GM21515 (cell line): ENCODE results near the gene ARHGAP23.
"Not testable (repeated sequence)": the region's sequence is repeated elsewhere in the genome, so short reads cannot be mapped to it uniquely, and the experiment has no call there.

Experiments used
- ATAC-seq: cut with Tn5 transposase; IDR thresholded peaks from one replicate; pipeline ENCODE4 v1.9.1; 2021; ENCODE audit not compliant: unreplicated experiment

ARHGAP23 gene

GRCh38 chr17:38511150-38512108 lies 83.2 kb downstream of the ARHGAP23 start:
- ATAC-seq: no peak

GRCh38 chr17:38512473-38513058 lies 84.3 kb downstream of the ARHGAP23 start:
- ATAC-seq: no peak

- ATAC-seq: not testable (repeated sequence)
Measured at GRCh38 chr17:38526526-38526925, 98.3 kb downstream of the ARHGAP23 start.

- not testable (repeated sequence) for ATAC-seq
Measured at GRCh38 chr17:38528141-38528540, 99.9 kb downstream of the ARHGAP23 start.

GRCh38 chr17:38530856-38531255 lies 102.6 kb downstream of the ARHGAP23 start:
- ATAC-seq: not testable (repeated sequence)

- not testable (repeated sequence) for ATAC-seq
Measured at GRCh38 chr17:38531761-38532160, 103.5 kb downstream of the ARHGAP23 start.

- ATAC-seq: no peak
Measured at GRCh38 chr17:38532451-38532850, 104.2 kb downstream of the ARHGAP23 start.

- ATAC-seq: no peak
Measured at GRCh38 chr17:38533241-38533640, 105.0 kb downstream of the ARHGAP23 start.

- ATAC-seq: no peak
Measured at GRCh38 chr17:38533866-38534497, 105.7 kb downstream of the ARHGAP23 start.

GRCh38 chr17:38534498-38534885 lies 106.2 kb downstream of the ARHGAP23 start:
- ATAC-seq: no peak

GRCh38 chr17:38535886-38536285 lies 107.6 kb downstream of the ARHGAP23 start:
- no peak for ATAC-seq

GRCh38 chr17:38536661-38537060 lies 108.4 kb downstream of the ARHGAP23 start:
- ATAC-seq: no peak

- ATAC-seq: no peak
Measured at GRCh38 chr17:38538906-38539305, 110.6 kb downstream of the ARHGAP23 start.

- ATAC-seq: no peak
Measured at GRCh38 chr17:38539386-38539785, 111.1 kb downstream of the ARHGAP23 start.

- ATAC-seq: no peak
Measured at GRCh38 chr17:38540514-38541045, 112.3 kb downstream of the ARHGAP23 start.

- ATAC-seq: no peak
Measured at GRCh38 chr17:38541281-38541680, 113.0 kb downstream of the ARHGAP23 start.

- no peak for ATAC-seq
Measured at GRCh38 chr17:38542286-38542685, 114.0 kb downstream of the ARHGAP23 start.

GRCh38 chr17:38543403-38544174 lies 115.3 kb downstream of the ARHGAP23 start:
- ATAC-seq: no peak

GRCh38 chr17:38544175-38544838 lies 116.0 kb downstream of the ARHGAP23 start:
- no peak for ATAC-seq

GRCh38 chr17:38544839-38545209 lies 116.6 kb downstream of the ARHGAP23 start:
- ATAC-seq: no peak
